ENCODE data around the gene RERE. TPM values are rescaled to one million over a fixed set of nuclear protein-coding genes. Genes with fewer than 3 reads are reported as not detected.

Gene RERE
- total RNA-seq, 2 experiments from 2014 or later = 73.1 to 211 TPM

GRCh38 chr1:8629241-8630091, 188.0 kb downstream of the RERE start:
- Histone ChIP-seq H3K9me3 (ENCODE audit: low read length) (no peaks in the 10 kb centered on the region), H3K4me1 (ENCODE audit: insufficient read depth, low read length, poor library complexity, severe bottlenecking) (peaks cover 44% of the 10 kb centered on the region), H2AFZ (ENCODE audit: low read length) (no peak overlapping the region), H3K9me2 (ENCODE audit: insufficient read depth, low read length) (no peaks in the 10 kb centered on the region), H3K27ac (ENCODE audit: low read depth, low read length, poor library complexity, severe bottlenecking) (no peak overlapping the region), H3K36me3 (ENCODE audit: insufficient read depth, low read length) (no peaks in the 10 kb centered on the region), H3K4me2 (ENCODE audit: low read length) (peak overlapping the region; percentile 33; the same call in 1 of the 2 replicates), H3K79me2 (ENCODE audit: insufficient read depth, low read depth, low read length) (peaks cover 2% of the 10 kb centered on the region; the same call in 1 of the 2 replicates), H3K4me3 (ENCODE audit: low read depth, low read length, poor library complexity, severe bottlenecking) (no peak overlapping the region), H4K20me1 (ENCODE audit: insufficient read depth, low read length) (peaks cover 17% of the 10 kb centered on the region; the same call in 1 of the 2 replicates)
- intact Hi-C loops (cut with micrococcal nuclease; ENCODE audit: unreplicated experiment) = no loop called here
- peak; percentile 26 for DNase-seq (ENCODE audit: low spot score)
- BruUV-seq (replicated peaks) = no TSS peak
- POLR2A ChIA-PET = interaction anchor here (1.0 to 1.8 kb wide), 2 partner anchors 9 to 13 kb away, joined by 4 read pairs; no protein-coding TSS in a partner anchor
- TF ChIP-seq CTCF (conservative IDR thresholded peaks at IDR 0.05; ENCODE audit: low read length) = no peak
- TF ChIP-seq EZH2phosphoT487 (IDR thresholded peaks at IDR 0.05; ENCODE audit: borderline replicate concordance, low read depth, low read length) = no peak
- CTCF ChIA-PET (ENCODE audit: unreplicated experiment) = no interaction called here

GRCh38 chr1:8628606-8629005, 188.8 kb downstream of the RERE start:
- H3K4me1 ChIP-seq (ENCODE audit: insufficient read depth, low read length, poor library complexity, severe bottlenecking) = peaks cover 36% of the 10 kb centered on the region
- no peaks in the 10 kb centered on the region for H3K9me3 ChIP-seq (ENCODE audit: low read length)
- TF ChIP-seq EZH2phosphoT487 (IDR thresholded peaks at IDR 0.05; ENCODE audit: borderline replicate concordance, low read depth, low read length) (no peak), CTCF (conservative IDR thresholded peaks at IDR 0.05; ENCODE audit: low read length) (no peak)
- H2AFZ ChIP-seq (ENCODE audit: low read length) = no peak overlapping the region
- POLR2A ChIA-PET = interaction anchor here (1.0 to 1.8 kb wide), 5 partner anchors 8 to 19 kb away, joined by 3 to 4 read pairs (median 4); no protein-coding TSS in a partner anchor
- no peak for DNase-seq (ENCODE audit: low spot score)
- no peaks in the 10 kb centered on the region for H3K36me3 ChIP-seq (ENCODE audit: insufficient read depth, low read length)
- no peak overlapping the region for H3K4me3 ChIP-seq (ENCODE audit: low read depth, low read length, poor library complexity, severe bottlenecking)
- intact Hi-C loops (cut with micrococcal nuclease; ENCODE audit: unreplicated experiment) = no loop called here
- no peaks in the 10 kb centered on the region for H3K9me2 ChIP-seq (ENCODE audit: insufficient read depth, low read length)
- no peak overlapping the region for H3K27ac ChIP-seq (ENCODE audit: low read depth, low read length, poor library complexity, severe bottlenecking)
- CTCF ChIA-PET (ENCODE audit: unreplicated experiment) = no interaction called here
- no peaks in the 10 kb centered on the region; the same call in 1 of the 2 replicates for H3K79me2 ChIP-seq (ENCODE audit: insufficient read depth, low read depth, low read length)
- H3K4me2 ChIP-seq (ENCODE audit: low read length) = no peak overlapping the region
- H4K20me1 ChIP-seq (ENCODE audit: insufficient read depth, low read length) = peaks cover 17% of the 10 kb centered on the region; the same call in 1 of the 2 replicates
- no TSS peak for BruUV-seq (replicated peaks)

- H3K4me2 ChIP-seq (ENCODE audit: low read length) = no peak overlapping the region
- ChIA-PET POLR2A (interaction anchor here (0.7 to 1.5 kb wide), 8 partner anchors 9 to 96 kb away, joined by 3 to 6 read pairs (median 4); no protein-coding TSS in a partner anchor), CTCF (ENCODE audit: unreplicated experiment) (no interaction called here)
- no peak overlapping the region for H3K27ac ChIP-seq (ENCODE audit: low read depth, low read length, poor library complexity, severe bottlenecking)
- DNase-seq (ENCODE audit: low spot score) = no peak
- no peaks in the 10 kb centered on the region for H3K9me2 ChIP-seq (ENCODE audit: insufficient read depth, low read length)
- no peak overlapping the region for H3K4me3 ChIP-seq (ENCODE audit: low read depth, low read length, poor library complexity, severe bottlenecking)
- no peaks in the 10 kb centered on the region; the same call in 1 of the 2 replicates for H3K79me2 ChIP-seq (ENCODE audit: insufficient read depth, low read depth, low read length)
- intact Hi-C loops (cut with micrococcal nuclease; ENCODE audit: unreplicated experiment) = no loop called here
- H3K9me3 ChIP-seq (ENCODE audit: low read length) = no peaks in the 10 kb centered on the region
- TF ChIP-seq CTCF (conservative IDR thresholded peaks at IDR 0.05; ENCODE audit: low read length) = no peak
- H3K36me3 ChIP-seq (ENCODE audit: insufficient read depth, low read length) = no peaks in the 10 kb centered on the region
- H3K4me1 ChIP-seq (ENCODE audit: insufficient read depth, low read length, poor library complexity, severe bottlenecking) = peaks cover 31% of the 10 kb centered on the region
- peaks cover 17% of the 10 kb centered on the region; the same call in 1 of the 2 replicates for H4K20me1 ChIP-seq (ENCODE audit: insufficient read depth, low read length)
- BruUV-seq (replicated peaks) = no TSS peak
- no peak overlapping the region for H2AFZ ChIP-seq (ENCODE audit: low read length)
Observed at GRCh38 chr1:8627728-8628127, 189.7 kb downstream of the RERE start.

All from OCI-LY7 (cell line).